ENCODE results near the gene PRDM5. TPM values are rescaled to one million over a fixed set of nuclear protein-coding genes. Genes with fewer than 3 reads are reported as not detected.

Gene PRDM5
- total and polyA plus RNA-seq, 2 of the 13 experiments (the other 11 are each of a cell fraction or from before 2014, with no cell fraction given), result not detected

DNA sequence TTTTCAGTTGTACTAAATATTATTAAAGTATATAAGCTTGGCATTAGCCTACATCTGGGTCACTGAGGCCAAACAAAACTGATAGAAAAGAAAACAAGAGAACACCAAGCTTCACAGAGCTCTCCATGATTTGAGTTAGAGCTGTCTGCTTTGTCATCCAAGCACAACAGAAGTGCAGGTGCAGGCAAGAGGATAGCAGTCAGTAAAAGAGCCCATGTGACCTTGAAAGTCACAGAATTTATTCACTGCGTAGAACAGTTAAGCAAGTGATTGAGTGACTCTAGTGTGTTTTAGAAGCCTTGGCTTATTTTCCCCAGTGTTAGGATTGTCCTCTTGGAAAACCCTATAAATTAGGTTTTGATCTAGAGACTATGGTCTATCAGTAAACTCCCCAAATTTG lies 49.4 kb upstream of the PRDM5 start:
- no peaks in the 10 kb centered on the region for H3K36me3 ChIP-seq (replicated peaks in 1 of 2; ENCODE audit: control insufficient read depth in 1 of 2, insufficient read depth in 2 of 2, low read length in 2 of 2)
- no peak overlapping the region for H3K4me2 ChIP-seq (ENCODE audit: low read depth, low read length)
- ChIA-PET POLR2A (no interaction called here), CTCF (ENCODE audit: low intra/inter-chr PET ratio, low total read pairs) (no interaction called here)
- no peak overlapping the region for H3K27ac ChIP-seq (ENCODE audit: extremely low read length, insufficient read depth, low read length)
- H3K4me1 ChIP-seq (ENCODE audit: insufficient read depth, low read length), result no peaks in the 10 kb centered on the region
- intact Hi-C loops (cut with micrococcal nuclease; ENCODE audit: unreplicated experiment) (no loop called here), in situ Hi-C loops (cut with HindIII; ENCODE audit: extremely low pct_ligation_motif_present, low pct_unique_long_range_greater_than_20kb) (no loop called here)
- no peaks in the 10 kb centered on the region for H3K9me3 ChIP-seq (ENCODE audit: low read length)
- H2AFZ ChIP-seq (ENCODE audit: low read length), result no peak overlapping the region
- H4K20me1 ChIP-seq (ENCODE audit: insufficient read depth, low read length), result no peaks in the 10 kb centered on the region
- DNase-seq (ENCODE audit: low spot score), result no peak
- WGBS (ENCODE audit: low lambda C conversion rate), result 0% methylated on average over 1 of the region's 1 CpG
- H3K9ac ChIP-seq (ENCODE audit: insufficient read depth, low read depth, low read length), result no peak overlapping the region
- H3K4me3 ChIP-seq (replicated peaks in 1 of 3; ENCODE audit: insufficient read depth in 1 of 3, low read depth in 2 of 3, low read length in 3 of 3), result no peak overlapping the region
- no peak for ATAC-seq
- H3K79me2 ChIP-seq (ENCODE audit: insufficient read depth, low read length), result no peaks in the 10 kb centered on the region
- BruUV-seq (replicated peaks), result no TSS peak
- no peaks in the 10 kb centered on the region for H3K27me3 ChIP-seq (ENCODE audit: control insufficient read depth in 1 of 2, insufficient read depth in 2 of 2, low read length in 2 of 2)
- no peak for TF ChIP-seq ZNF674 (CRISPR knock-in tag; IDR thresholded peaks at IDR 0.05; ENCODE audit: low read depth)
- no peak for FAIRE-seq

DNA sequence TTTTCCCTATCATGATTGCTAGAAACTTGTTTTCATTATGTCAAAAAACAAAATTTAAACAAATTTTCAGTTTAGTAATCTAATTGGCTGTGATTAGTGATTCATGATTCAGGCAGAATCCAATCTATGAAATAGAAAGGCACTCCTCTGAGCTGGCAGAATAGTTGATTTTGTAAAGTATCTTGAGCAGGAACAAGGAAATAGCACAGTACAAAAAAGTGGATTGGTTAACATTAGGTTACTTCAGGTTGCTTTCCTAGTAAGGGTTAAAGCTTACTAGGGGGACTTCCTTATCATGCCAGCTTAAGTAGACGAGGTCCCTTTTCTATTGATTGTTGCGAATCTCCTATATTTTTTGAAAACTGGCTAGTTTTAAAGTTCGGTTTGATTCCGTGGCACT lies 43.4 kb upstream of the PRDM5 start:
- Histone ChIP-seq H3K4me3 (replicated peaks in 1 of 3; ENCODE audit: insufficient read depth in 1 of 3, low read depth in 2 of 3, low read length in 3 of 3) (no peak overlapping the region), H3K4me2 (ENCODE audit: low read depth, low read length) (no peak overlapping the region), H2AFZ (ENCODE audit: low read length) (no peak overlapping the region), H4K20me1 (ENCODE audit: insufficient read depth, low read length) (no peaks in the 10 kb centered on the region), H3K79me2 (ENCODE audit: insufficient read depth, low read length) (no peaks in the 10 kb centered on the region), H3K36me3 (replicated peaks in 1 of 2; ENCODE audit: control insufficient read depth in 1 of 2, insufficient read depth in 2 of 2, low read length in 2 of 2) (no peaks in the 10 kb centered on the region), H3K9ac (ENCODE audit: insufficient read depth, low read depth, low read length) (no peak overlapping the region), H3K9me3 (ENCODE audit: low read length) (no peaks in the 10 kb centered on the region), H3K27ac (ENCODE audit: extremely low read length, insufficient read depth, low read length) (no peak overlapping the region), H3K4me1 (ENCODE audit: insufficient read depth, low read length) (no peaks in the 10 kb centered on the region), H3K27me3 (ENCODE audit: control insufficient read depth in 1 of 2, insufficient read depth in 2 of 2, low read length in 2 of 2) (no peaks in the 10 kb centered on the region)
- no peak for TF ChIP-seq RFX3 (CRISPR knock-in tag; IDR thresholded peaks at IDR 0.05)
- CTCF ChIA-PET (ENCODE audit: low intra/inter-chr PET ratio, low total read pairs), result no interaction called here
- DNase-seq (ENCODE audit: low spot score), result no peak
- intact Hi-C loops (cut with micrococcal nuclease; ENCODE audit: unreplicated experiment), result no loop called here
- no peak for FAIRE-seq
- 5% methylated on average over 4 of the region's 4 CpGs for WGBS (ENCODE audit: low lambda C conversion rate)
- no peak for ATAC-seq
- no TSS peak for BruUV-seq (replicated peaks)
- POLR2A ChIA-PET, result no interaction called here
- in situ Hi-C loops (cut with HindIII; ENCODE audit: extremely low pct_ligation_motif_present, low pct_unique_long_range_greater_than_20kb), result no loop called here

DNA sequence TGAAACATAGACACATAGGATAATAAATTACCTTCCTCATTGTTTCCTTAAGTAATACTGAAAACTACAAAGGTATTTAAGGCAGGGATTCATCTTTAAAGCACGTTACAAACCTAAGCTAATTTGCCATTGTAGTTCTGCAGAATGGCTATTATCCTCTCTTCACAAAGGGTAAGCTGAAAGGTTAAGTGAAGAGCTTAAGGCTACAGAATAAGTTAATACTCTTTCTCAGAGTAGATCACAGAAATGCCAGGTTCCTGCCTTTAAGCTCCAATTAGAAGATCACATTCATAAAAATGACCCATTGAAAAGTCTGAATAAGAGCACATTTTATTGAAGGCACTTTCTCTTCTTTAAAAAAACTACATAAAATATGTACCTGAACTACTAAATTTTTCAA lies 42.1 kb upstream of the PRDM5 start:
- whole genome bisulfite sequencing (ENCODE audit: low lambda C conversion rate), result 0% methylated on average over 1 of the region's 1 CpG
- no peak for FAIRE-seq
- H3K4me1 ChIP-seq (ENCODE audit: insufficient read depth, low read length), result no peaks in the 10 kb centered on the region
- no peaks in the 10 kb centered on the region for H3K27me3 ChIP-seq (ENCODE audit: control insufficient read depth in 1 of 2, insufficient read depth in 2 of 2, low read length in 2 of 2)
- no peaks in the 10 kb centered on the region for H3K79me2 ChIP-seq (ENCODE audit: insufficient read depth, low read length)
- DNase-seq (ENCODE audit: low spot score), result no peak
- H3K27ac ChIP-seq (ENCODE audit: extremely low read length, insufficient read depth, low read length), result no peak overlapping the region
- no peaks in the 10 kb centered on the region for H3K36me3 ChIP-seq (replicated peaks in 1 of 2; ENCODE audit: control insufficient read depth in 1 of 2, insufficient read depth in 2 of 2, low read length in 2 of 2)
- H4K20me1 ChIP-seq (ENCODE audit: insufficient read depth, low read length), result no peaks in the 10 kb centered on the region
- ChIA-PET CTCF (ENCODE audit: low intra/inter-chr PET ratio, low total read pairs) (no interaction called here), POLR2A (no interaction called here)
- in situ Hi-C loops (cut with HindIII; ENCODE audit: extremely low pct_ligation_motif_present, low pct_unique_long_range_greater_than_20kb), result no loop called here
- no peak overlapping the region for H3K4me2 ChIP-seq (ENCODE audit: low read depth, low read length)
- H3K9me3 ChIP-seq (ENCODE audit: low read length), result no peaks in the 10 kb centered on the region
- BruUV-seq (replicated peaks), result no TSS peak
- H2AFZ ChIP-seq (ENCODE audit: low read length), result no peak overlapping the region
- ATAC-seq, result no peak
- intact Hi-C loops (cut with micrococcal nuclease; ENCODE audit: unreplicated experiment), result no loop called here
- no peak overlapping the region for H3K4me3 ChIP-seq (replicated peaks in 1 of 3; ENCODE audit: insufficient read depth in 1 of 3, low read depth in 2 of 3, low read length in 3 of 3)
- no peak overlapping the region for H3K9ac ChIP-seq (ENCODE audit: insufficient read depth, low read depth, low read length)
- TF ChIP-seq ZNF20 (CRISPR knock-in tag; IDR thresholded peaks at IDR 0.05), result no peak
- no peak for TF ChIP-seq CBX1 (IDR thresholded peaks at IDR 0.05; ENCODE audit: low read depth)
- TF ChIP-seq ZFP36L2 (CRISPR knock-in tag; IDR thresholded peaks at IDR 0.05), result no peak
- TF ChIP-seq ZNF367 (CRISPR knock-in tag; IDR thresholded peaks at IDR 0.05; ENCODE audit: borderline replicate concordance), result no peak
- TF ChIP-seq ZKSCAN1 (IDR thresholded peaks at IDR 0.05; ENCODE audit: low read length), result no peak
- TF ChIP-seq AKAP8 (CRISPR knock-in tag; IDR thresholded peaks at IDR 0.05), result no peak
- TF ChIP-seq, protein P1, sequence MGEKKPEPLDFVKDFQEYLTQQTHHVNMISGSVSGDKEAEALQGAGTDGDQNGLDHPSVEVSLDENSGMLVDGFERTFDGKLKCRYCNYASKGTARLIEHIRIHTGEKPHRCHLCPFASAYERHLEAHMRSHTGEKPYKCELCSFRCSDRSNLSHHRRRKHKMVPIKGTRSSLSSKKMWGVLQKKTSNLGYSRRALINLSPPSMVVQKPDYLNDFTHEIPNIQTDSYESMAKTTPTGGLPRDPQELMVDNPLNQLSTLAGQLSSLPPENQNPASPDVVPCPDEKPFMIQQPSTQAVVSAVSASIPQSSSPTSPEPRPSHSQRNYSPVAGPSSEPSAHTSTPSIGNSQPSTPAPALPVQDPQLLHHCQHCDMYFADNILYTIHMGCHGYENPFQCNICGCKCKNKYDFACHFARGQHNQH (CRISPR knock-in tag; IDR thresholded peaks at IDR 0.05), result no peak
- no peak for TF ChIP-seq MAFK (conservative IDR thresholded peaks at IDR 0.05 in 1 of 2, IDR thresholded peaks at IDR 0.05 in 1 of 2; ENCODE audit: low read length in 2 of 2)
